ENCODE results near the gene DMWD. TPM values are rescaled to one million over a fixed set of nuclear protein-coding genes. Genes with fewer than 3 reads are reported as not detected.

The DMWD gene
- polyA plus RNA-seq, 1 donor (not counting 4 experiments of a cell fraction or from before 2014, with no cell fraction given) = 10.1 TPM

GRCh38 chr19:45769821-45770191, 22.8 kb downstream of the DMWD start:
- no peak overlapping the region for H2AFZ ChIP-seq (ENCODE audit: control insufficient read depth, low read length)
- no peak for FAIRE-seq
- dilution Hi-C loops (cut with MboI; ENCODE audit: extremely low pct_ligation_motif_present, low sequenced_read_pairs) = no loop called here
- H3K4me1 ChIP-seq (ENCODE audit: control insufficient read depth, extremely low read depth, insufficient read depth, low read length) = peaks cover 15% of the 10 kb centered on the region
- H3K9ac ChIP-seq (ENCODE audit: control insufficient read depth, extremely low read depth, insufficient read depth, low read length) = peak overlapping the region; percentile 72
- H4K20me1 ChIP-seq (ENCODE audit: control insufficient read depth, extremely low read depth, insufficient read depth, low read length) = peaks cover 6% of the 10 kb centered on the region
- peak overlapping the region; percentile 98 for H3K4me2 ChIP-seq (ENCODE audit: control insufficient read depth, extremely low read depth, insufficient read depth, low read depth, low read length)
- peak overlapping the region; percentile 49 for H3K27ac ChIP-seq (ENCODE audit: control insufficient read depth, insufficient read depth, low read length)
- no peaks in the 10 kb centered on the region for H3K9me1 ChIP-seq (ENCODE audit: control insufficient read depth, extremely low read depth, insufficient read depth, low read length)
- peak overlapping the region; percentile 41 to 80 (median 73) for H3K4me3 ChIP-seq (ENCODE audit: control insufficient read depth in 2 of 3, extremely low read depth in 1 of 3, insufficient read depth in 2 of 3, low read depth in 1 of 3, low read length in 3 of 3)
- H3K36me3 ChIP-seq (ENCODE audit: control insufficient read depth in 2 of 2, extremely low read depth in 1 of 2, insufficient read depth in 2 of 2, low read length in 2 of 2) = peaks cover 0 to 4% of the 10 kb centered on the region in 2 experiments
- no peaks in the 10 kb centered on the region for H3K79me2 ChIP-seq (ENCODE audit: control insufficient read depth, insufficient read depth, low read length)
- no peaks in the 10 kb centered on the region for H3K27me3 ChIP-seq (ENCODE audit: control insufficient read depth, extremely low read depth, insufficient read depth, low read length)
- no peak for DNase-seq (ENCODE audit: low read depth, low spot score)
- no peak for TF ChIP-seq CTCF (optimal IDR thresholded peaks at IDR 0.05 in 1 of 3, IDR thresholded peaks at IDR 0.05 in 1 of 3, conservative IDR thresholded peaks at IDR 0.05 in 1 of 3; ENCODE audit: extremely low read depth in 1 of 3, insufficient read depth in 2 of 3, low read length in 3 of 3)
- TF ChIP-seq EZH2 (IDR thresholded peaks at IDR 0.05; ENCODE audit: low read length) = no peak
- H3K9me3 ChIP-seq (ENCODE audit: control insufficient read depth, low read depth, low read length) = no peaks in the 10 kb centered on the region

- Histone ChIP-seq H3K27ac (ENCODE audit: control insufficient read depth, insufficient read depth, low read length) (peak within 1 kb of the TSS; percentile 83), H3K36me3 (ENCODE audit: control insufficient read depth in 2 of 2, extremely low read depth in 1 of 2, insufficient read depth in 2 of 2, low read length in 2 of 2) (peaks cover 0 to 4% of the 10 kb centered on the region in 2 experiments), H3K9me1 (ENCODE audit: control insufficient read depth, extremely low read depth, insufficient read depth, low read length) (no peaks in the 10 kb centered on the region), H3K9me3 (ENCODE audit: control insufficient read depth, low read depth, low read length) (no peaks in the 10 kb centered on the region), H3K9ac (ENCODE audit: control insufficient read depth, extremely low read depth, insufficient read depth, low read length) (peak within 1 kb of the TSS; percentile 84), H3K27me3 (ENCODE audit: control insufficient read depth, extremely low read depth, insufficient read depth, low read length) (no peaks in the 10 kb centered on the region), H3K4me2 (ENCODE audit: control insufficient read depth, extremely low read depth, insufficient read depth, low read depth, low read length) (peak within 1 kb of the TSS; percentile 98), H3K79me2 (ENCODE audit: control insufficient read depth, insufficient read depth, low read length) (no peaks in the 10 kb centered on the region), H3K4me1 (ENCODE audit: control insufficient read depth, extremely low read depth, insufficient read depth, low read length) (peaks cover 15% of the 10 kb centered on the region), H3K4me3 (ENCODE audit: control insufficient read depth in 2 of 3, extremely low read depth in 1 of 3, insufficient read depth in 2 of 3, low read depth in 1 of 3, low read length in 3 of 3) (peak within 1 kb of the TSS; percentile 49 to 93 (median 86)), H2AFZ (ENCODE audit: control insufficient read depth, low read length) (peak within 1 kb of the TSS; percentile 80), H4K20me1 (ENCODE audit: control insufficient read depth, extremely low read depth, insufficient read depth, low read length) (peaks cover 6% of the 10 kb centered on the region)
- TF ChIP-seq CTCF (optimal IDR thresholded peaks at IDR 0.05 in 1 of 3, IDR thresholded peaks at IDR 0.05 in 1 of 3, conservative IDR thresholded peaks at IDR 0.05 in 1 of 3; ENCODE audit: extremely low read depth in 1 of 3, insufficient read depth in 2 of 3, low read length in 3 of 3) (no peak), EZH2 (IDR thresholded peaks at IDR 0.05; ENCODE audit: low read length) (no peak)
- DNase-seq (ENCODE audit: low read depth, low spot score) (peak; percentile 83), FAIRE-seq (peak; percentile 81)
- dilution Hi-C loops (cut with MboI; ENCODE audit: extremely low pct_ligation_motif_present, low sequenced_read_pairs) = no loop called here
Measured at GRCh38 chr19:45768984-45769782, 23.5 kb downstream of the DMWD start, which contains the start of gene SIX5. TSS of gene SIX5 (minus strand) at chr19:45769252. CDS start at chr19:45768844, 408 bp downstream.
